Colon (tissue), 2 donors: ENCODE measurements around the gene MAD2L1BP.
"Not testable (repeated sequence)": the region's sequence is repeated elsewhere in the genome, so short reads cannot be mapped to it uniquely, and the experiment has no call there.

Source experiments
- FAIRE-seq: peaks from 2 replicates; lab custom pipeline; 2012; peaks lifted over from hg19 to GRCh38; lab: Jason Lieb, UNC
- donor health status: control.
- donor health status: control.

The MAD2L1BP gene, protein sequence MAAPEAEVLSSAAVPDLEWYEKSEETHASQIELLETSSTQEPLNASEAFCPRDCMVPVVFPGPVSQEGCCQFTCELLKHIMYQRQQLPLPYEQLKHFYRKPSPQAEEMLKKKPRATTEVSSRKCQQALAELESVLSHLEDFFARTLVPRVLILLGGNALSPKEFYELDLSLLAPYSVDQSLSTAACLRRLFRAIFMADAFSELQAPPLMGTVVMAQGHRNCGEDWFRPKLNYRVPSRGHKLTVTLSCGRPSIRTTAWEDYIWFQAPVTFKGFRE

GRCh38 chr6:43635387-43636307, at the start of gene MAD2L1BP:
MAD2L1BP (plus strand) TSS chr6:43635840; CDS start chr6:43635876, 36 bp downstream.
- FAIRE-seq = no peak

DNA sequence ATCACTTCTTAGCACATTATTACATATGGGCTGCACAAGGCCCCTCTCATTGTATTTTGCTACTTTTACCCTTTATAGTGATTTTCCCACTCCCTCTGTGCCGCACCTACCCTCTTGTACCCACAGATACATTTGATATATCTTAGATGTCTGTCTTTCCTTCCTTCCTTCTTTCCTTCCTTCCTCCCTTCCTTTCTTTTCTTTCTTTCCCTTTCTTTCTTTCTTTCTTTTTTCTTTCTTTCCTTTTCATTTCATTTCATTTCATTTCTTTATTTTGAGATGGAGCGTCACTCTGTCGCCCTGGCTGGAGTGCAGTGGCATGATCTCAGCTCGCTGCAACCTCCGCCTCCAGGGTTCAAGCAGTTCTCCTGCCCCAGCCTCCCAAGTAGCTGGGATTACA, 47.4 kb upstream of the MAD2L1BP start:
- no peak for FAIRE-seq

DNA sequence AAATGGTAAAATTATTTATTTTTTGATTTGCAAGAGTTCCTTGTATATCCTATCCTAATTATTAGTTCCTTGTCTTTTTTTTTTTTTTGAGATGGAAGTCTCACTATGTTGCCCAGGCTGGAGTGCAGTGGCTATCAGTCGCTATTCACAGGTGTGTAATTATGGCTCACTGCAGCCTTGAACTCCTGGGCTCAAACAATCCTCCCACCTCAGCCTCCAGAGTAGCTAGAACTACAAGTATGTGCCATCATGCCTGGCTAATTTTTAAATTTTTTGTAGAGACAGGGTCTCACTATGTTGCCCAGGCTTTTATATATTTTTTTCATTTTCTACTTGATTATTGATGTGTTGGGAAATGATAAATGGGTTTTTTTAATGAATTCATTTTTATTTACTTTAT, 46.1 kb upstream of the MAD2L1BP start:
- FAIRE-seq = not testable (repeated sequence)

- FAIRE-seq = no peak
These were observed 41.7 kb upstream of the MAD2L1BP start for GRCh38 chr6:43593938-43594337.

- FAIRE-seq = no peak
These were observed 35.0 kb upstream of the MAD2L1BP start for GRCh38 chr6:43600595-43600994.

- no peak for FAIRE-seq
These were observed 31.5 kb upstream of the MAD2L1BP start for GRCh38 chr6:43604174-43604573.

DNA sequence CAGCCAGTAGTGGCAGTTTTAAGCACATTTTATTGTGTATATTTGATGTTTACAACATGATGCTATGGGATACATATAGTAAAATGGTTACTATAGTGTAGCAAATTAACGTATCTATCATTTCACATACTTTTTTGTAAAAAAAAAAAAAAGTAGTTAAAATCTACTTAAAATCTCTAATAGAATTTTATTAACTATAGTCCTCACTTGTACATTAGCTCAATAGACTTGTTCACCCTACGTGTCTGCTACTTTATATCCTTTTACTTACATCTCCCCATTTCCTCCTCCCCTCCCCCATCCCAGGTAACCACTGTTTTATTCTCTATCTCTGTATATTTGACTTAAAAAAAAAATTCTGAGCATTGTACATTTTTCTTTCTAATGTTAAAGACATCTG, 29.6 kb upstream of the MAD2L1BP start:
- no peak for FAIRE-seq

DNA sequence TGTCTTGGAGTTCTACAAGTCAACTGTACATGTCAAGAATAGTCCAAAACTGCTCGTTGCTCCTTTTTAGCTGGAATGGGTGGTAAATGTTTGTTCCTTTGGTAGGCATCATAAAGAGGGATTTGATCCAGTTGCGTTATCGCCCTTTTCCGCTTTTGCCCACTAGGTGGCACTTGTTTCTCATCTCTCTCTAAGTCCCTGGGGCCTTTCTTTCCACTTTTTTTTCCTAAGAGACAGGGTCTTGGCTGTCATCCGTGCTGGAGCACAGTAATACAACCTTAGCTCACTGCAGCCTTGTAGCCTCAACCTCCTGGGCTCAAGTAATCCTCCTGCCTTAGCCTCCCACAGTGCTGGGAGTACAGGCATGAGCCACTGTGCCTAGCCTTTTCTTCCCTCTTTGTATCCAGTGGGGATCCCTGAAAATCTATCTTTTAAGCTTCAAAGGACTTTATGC, 27.3 kb upstream of the MAD2L1BP start:
- no peak for FAIRE-seq

DNA sequence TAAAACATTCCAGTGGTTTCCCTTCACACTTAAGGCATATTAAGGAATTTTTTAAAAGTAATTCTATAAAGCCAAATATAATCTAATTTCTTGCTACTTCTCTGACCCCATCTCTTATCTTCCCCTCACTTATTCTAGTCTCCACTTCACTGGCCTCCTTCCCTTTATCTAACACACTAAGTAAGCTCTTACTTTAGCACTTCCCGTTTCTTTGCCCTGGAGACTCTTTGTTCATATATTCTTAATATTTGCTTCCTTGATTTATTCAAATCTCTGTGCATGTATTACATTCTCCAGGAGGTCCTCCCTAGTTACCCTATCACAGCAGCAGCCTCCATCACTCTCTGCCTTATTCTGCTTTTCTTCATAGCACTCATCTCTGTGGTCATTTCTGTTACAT, 26.8 kb upstream of the MAD2L1BP start:
- FAIRE-seq = no peak

GRCh38 chr6:43609402-43609801, 26.2 kb upstream of the MAD2L1BP start:
- no peak for FAIRE-seq

DNA sequence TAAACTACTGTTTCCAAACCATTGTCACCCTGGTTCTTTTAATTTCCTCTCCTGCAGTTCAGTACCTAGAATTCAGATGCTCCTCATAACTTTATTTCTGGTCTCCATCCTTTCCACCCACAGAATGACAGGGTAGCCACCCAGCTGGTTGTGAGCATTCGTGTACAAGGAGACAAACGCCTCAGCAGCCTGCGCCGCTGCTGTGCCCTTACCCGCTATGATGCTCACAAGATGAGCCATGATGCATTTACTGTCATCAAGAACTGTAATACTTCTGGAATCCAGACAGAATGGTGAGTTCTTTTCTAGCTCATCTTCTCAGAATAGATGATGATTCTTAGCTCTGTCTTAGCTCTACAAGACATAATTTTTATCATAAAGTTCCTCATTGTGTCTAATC, 25.2 kb upstream of the MAD2L1BP start:
- no peak for FAIRE-seq

GRCh38 chr6:43613721-43614395, 21.8 kb upstream of the MAD2L1BP start:
- no peak for FAIRE-seq

DNA sequence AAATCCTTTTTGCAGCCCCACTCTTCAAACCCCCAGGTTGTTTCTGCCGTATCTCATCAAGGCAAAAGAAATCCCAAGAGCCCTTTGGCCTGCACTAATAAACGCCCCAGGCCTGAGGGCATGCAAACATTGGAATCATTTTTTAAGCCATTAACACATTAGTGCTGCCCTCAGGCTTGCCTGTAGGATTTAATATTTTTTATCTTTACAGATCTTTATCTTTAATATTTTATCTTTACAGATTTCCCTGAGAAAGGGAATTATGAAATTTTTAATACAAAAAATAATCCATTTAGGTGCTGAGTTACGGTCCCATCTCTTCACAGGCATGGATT, 21.3 kb upstream of the MAD2L1BP start:
- FAIRE-seq = no peak

GRCh38 chr6:43616725-43617472, 18.7 kb upstream of the MAD2L1BP start:
- FAIRE-seq = no peak

DNA sequence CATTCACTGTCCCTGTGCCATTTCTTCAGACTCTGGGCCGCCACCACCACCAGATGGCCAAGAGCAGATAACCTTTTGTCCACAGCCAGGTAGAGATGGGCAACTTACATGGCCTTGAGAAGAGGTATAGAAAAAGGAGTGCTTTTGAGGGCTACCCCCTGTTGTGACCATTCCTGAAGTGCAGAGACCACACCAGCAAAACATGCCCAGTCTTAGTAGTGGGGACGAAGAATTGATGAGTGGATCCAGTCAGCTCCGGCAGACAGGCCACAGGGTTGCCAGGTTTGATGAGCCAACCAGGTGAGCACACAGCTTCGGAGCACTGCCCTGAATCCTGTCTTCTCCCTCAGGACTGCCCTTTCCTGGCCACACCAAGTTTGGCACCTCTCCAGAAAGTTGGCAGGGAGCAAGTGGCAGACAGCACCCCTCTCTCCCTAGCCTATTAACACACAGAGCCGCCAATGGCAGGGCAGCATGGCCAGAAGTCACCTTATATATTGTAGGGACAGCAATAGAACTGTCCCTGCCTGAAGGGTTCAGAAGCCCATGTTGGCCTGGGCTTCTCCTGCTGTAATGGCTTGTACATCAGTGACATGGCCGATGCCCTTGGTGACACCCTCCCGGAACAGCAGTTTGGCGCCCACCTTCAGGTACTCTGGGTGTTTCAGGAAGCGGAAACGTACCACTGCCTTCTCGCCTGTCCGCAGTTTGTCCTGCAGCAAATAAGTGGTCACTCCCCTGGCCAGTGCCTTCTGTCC, 14.4 kb upstream of the MAD2L1BP start:
- no peak for FAIRE-seq

DNA sequence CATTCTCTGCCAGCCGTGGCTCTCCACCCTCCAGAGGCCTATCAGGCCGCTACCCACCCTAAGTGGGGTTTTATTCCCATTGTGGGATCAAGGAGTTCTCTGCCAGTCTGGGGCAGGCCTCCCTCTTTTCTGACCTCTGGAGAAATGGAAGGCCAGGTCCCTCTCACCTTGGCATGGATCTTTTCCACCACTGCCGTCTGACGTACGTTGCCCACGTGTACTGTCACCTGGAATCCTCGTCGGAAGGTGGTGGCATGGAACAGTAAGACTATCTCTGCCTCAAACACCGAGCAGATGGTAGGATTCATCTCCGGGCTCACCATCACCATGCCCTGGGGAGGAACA, 13.8 kb upstream of the MAD2L1BP start:
- FAIRE-seq = no peak

- FAIRE-seq = no peak
These were observed 13.1 kb upstream of the MAD2L1BP start for GRCh38 chr6:43622541-43622940.

DNA sequence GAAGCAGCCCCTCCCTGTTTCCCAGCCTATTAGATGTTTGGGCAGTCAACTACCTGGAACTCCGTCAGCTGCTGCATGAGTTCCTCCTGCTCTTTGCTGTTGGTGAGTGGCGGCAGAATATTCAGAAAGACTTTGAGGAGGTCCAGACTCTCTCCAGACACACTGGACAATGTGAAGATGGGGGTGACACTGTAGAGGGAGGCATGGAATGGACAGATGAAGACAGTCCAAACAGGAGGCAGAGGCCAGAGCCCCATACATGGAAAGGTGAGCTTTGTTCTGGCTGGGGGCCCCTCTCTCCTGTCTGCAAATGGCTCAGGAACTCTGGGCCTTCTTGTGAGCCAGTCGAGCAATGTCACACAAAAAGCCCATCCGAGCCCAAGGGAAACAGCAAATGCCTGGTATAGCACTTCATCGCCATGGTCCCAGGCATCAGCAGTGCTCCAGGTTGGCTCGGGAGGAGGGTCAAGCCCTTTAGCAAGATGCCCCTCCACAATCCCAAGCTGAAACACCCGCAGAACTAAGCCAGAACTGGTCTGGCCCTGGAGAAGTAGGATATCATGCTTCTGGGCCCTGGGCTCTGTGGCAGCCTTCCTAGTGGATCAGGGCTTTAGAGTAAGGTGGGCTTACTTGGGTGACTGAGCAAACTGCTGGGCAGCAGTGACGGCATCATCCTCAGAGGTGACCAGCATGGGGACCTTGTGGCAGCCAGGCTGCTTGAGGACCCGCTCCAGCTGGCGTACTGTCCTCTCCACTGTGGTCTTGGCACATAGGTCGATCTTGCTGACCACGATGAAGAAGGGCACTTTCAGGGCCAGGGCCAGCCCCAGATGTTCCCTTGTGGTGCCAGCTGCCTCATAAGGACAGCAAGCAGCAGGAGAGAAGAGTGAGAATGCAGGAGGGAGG, 11.5 kb upstream of the MAD2L1BP start:
- no peak for FAIRE-seq

- no peak for FAIRE-seq
These were observed 10.8 kb upstream of the MAD2L1BP start for GRCh38 chr6:43624786-43625288.

- no peak for FAIRE-seq
These were observed 10.1 kb upstream of the MAD2L1BP start for GRCh38 chr6:43625393-43625992.
